NCI-H187 (cell line): ENCODE results near the gene SUSD1.

Source experiments
- DNase-seq, 2 experiments: peaks; one replicate each; lab custom pipeline; 2025; lab: John Stamatoyannopoulos, UW

The SUSD1 gene

GRCh38 chr9:112041536-112042243, 133.4 kb downstream of the SUSD1 start:
- no peak for DNase-seq

DNA sequence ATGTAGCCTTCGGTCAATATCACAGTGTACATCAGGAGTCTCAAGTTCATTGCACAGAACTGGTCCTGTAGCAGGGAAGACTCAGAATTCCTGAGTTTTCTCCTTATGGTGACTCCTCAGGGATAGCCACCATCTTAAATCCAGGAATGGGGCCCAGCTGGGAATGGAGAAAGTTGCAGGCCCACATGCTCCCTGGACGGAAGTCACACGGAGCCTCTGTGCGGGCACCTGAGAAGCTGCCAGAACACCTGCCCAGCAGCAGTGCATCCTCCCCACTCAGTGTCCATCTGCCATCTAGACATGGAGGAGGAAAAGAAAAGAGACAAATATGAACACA, 133.9 kb downstream of the SUSD1 start:
- no peak for DNase-seq

- DNase-seq = no peak
Measured at GRCh38 chr9:112038017-112038408, 137.1 kb downstream of the SUSD1 start.

- no peak for DNase-seq
Measured at GRCh38 chr9:112037281-112038016, 137.6 kb downstream of the SUSD1 start.

- DNase-seq = no peak
Measured at GRCh38 chr9:112035166-112035826, 139.8 kb downstream of the SUSD1 start.

DNA sequence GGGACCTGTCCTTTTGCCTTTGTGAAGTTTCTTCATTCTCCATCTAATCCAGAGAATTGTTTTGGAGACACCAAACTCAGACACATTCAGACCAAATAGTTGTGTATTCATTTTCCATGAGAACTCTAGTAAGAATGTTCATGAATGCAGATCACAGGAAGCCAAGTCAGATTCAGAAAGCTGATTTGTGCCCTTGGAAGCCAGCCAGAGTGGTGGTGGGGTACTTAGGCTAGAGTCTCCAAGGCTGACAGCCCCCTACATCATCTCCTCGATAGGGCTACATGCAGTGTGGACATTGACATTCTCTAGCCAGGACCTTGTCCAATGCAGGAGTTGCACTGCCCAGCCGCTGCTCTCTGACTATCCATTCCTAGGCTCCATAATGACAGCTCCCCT, 140.9 kb downstream of the SUSD1 start:
- no peak for DNase-seq

DNA sequence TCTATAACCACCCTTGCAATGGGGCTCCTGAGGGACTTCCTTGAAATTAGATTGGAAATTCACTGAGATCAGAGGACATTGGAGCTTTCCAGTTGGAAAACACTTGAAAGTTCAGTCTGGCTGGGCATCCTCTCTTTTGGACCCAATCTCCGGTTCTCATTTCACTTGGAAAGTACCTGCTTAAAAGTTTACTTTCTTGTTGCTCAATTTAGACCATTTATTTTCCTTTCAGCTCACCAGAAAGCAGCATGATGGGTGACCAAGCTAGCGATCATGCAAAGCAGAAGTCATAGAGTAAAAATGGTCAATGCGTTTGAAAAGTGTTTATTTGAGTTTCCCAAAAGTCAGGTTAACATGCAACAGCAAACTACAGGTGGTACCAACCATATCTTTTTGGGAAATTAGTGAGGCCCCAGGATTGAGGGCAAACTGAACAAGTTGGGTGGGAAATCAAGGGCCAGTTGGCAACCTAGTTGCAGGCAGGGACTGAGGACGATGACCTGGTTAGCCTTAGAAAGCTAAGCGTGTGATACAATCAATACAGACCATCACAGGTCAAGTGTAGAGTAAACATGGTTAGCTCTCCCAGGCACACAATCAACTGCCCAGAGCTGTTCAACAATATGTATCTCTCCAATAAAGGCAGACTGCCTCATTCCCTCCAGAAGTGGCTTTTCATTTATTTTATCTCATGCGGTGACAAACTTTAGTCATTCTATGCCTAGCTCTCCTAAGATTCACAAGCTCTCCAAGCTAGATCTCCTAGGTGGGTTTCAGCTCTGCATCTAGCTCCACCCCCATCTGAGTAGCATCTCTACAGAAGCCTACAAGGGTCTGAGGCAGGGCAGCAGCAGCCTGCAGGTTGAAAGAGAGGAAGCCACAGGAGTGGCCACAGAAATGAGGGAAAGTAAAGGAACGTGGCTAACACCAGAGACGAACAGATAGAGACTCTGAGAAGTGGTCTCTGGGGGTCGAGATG, 141.6 kb downstream of the SUSD1 start:
- DNase-seq = no peak

- DNase-seq = no peak
Measured at GRCh38 chr9:112032743-112033142, 142.4 kb downstream of the SUSD1 start.

- no peak for DNase-seq
Measured at GRCh38 chr9:112032009-112032408, 143.1 kb downstream of the SUSD1 start.

GRCh38 chr9:112031400-112031799, 143.7 kb downstream of the SUSD1 start:
- no peak for DNase-seq

- DNase-seq = no peak
Measured at GRCh38 chr9:112029921-112030444, 145.1 kb downstream of the SUSD1 start.

GRCh38 chr9:112028242-112029221, 146.6 kb downstream of the SUSD1 start:
- no peak for DNase-seq

DNA sequence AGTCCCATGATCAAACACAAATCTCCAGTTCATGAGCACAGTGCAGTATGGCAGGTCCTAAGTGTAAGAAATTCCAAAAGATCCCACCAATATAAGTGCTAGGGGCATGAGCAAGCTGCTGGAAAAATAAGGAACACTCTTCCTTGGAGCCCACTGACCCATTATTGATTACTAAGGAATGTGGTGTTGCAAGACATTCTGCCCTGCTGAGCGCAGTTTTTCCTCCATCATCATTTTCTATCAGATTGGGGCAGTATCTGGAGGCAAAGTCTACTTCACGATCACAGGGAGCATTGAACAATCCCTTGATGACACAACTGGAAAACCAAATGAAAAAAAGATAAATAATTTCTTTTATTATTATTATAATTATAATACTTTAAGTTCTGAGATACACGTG, 149.2 kb downstream of the SUSD1 start:
- DNase-seq = no peak

DNA sequence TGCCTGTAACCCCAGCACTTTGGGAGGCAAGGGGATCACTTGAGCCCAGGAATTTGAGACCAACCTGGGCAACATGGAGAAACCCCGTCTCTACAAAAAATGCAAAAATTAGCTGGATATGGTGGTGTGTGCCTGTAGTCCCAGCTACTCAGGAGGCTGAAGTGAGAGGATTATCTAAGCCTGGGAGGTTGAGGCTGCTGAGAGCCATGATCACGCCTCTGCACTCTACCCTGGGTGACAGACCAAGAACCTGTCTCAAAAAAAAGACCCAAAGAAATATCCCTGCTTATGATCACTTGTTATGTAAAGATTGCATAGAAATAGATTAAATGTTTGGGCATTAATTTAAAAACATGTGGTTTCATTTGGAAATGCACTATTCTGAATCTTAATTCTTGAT, 153.4 kb downstream of the SUSD1 start:
- no peak for DNase-seq

DNA sequence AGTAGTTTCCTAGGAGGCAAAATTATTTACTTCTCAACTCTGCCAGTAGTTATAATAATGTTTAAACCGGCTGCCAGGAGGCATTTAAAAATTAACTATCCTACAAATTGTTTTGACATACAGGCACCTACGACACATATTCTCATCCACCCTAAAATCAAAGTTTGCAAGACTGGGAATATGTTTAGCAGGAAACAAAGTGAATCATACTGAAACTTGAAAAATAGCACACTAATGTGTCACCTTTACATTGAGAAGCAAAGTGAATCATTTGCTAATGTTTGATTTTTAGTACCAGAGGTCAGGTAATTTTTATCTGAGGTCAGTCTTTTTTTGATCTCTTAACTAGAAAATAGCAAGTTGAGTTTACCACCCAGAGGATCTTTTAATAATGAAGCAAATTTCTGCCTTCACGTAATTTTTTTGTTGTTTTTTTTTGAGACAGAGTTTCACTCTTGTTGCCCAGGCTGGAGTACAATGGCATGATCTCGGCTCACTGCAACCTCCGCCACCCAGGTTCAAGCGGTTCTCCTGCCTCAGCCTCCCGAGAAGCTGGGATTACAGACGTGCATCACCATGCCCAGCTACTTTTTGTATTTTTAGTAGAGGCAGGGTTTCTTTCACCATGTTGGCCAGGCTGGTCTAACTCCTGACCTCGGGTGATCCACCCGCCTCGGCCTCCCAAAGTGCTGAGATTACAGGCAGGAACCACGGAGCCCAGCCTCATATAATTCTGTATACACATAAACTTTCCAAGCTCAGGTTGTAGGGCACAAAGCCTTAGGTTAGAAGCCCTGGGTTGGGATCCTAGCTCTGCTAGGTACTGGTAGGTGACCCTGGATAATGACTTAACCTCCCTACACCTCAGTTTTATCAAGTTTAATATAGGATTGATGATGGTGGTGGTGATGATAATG, 154.2 kb downstream of the SUSD1 start:
- no peak for DNase-seq

DNA sequence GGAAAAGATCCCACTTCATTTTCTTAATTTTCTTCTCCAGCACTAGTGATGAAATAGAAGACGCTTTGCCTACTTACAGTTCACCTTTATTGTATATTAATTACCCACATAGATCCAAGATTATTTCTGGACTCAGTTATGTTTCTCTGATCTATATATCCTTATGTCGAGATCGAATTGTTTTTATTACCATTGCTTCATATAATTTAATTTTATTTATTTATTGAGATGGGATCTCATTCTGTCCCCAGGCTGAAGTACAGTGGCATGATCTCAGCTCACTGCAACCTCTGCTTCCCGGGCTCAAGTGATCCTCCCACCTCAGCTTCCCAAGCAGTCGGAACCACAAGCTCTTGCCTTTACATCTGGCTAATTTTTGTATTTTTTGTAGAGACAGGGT, 157.2 kb downstream of the SUSD1 start:
- DNase-seq = no peak

GRCh38 chr9:112015736-112016135, 159.4 kb downstream of the SUSD1 start:
- DNase-seq = no peak

DNA sequence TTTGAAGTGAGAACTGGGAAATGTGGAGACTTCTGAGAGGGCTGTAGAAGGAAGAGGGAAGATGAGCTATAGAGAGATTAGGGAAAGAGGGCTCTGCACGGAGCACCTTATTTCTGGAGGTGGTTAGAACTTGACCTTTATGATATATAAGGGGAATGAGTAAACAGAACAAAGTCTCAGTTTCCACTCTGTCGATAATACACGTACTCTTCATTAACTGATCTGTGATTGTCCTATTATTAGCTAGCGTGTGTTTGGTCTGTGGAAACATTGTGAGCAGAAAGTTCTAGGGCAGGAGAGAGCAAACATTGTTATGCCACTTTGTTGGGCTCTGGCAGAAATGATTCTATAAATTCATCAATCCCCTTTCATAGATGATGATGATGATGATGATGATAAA, 159.9 kb downstream of the SUSD1 start:
- DNase-seq = no peak

DNA sequence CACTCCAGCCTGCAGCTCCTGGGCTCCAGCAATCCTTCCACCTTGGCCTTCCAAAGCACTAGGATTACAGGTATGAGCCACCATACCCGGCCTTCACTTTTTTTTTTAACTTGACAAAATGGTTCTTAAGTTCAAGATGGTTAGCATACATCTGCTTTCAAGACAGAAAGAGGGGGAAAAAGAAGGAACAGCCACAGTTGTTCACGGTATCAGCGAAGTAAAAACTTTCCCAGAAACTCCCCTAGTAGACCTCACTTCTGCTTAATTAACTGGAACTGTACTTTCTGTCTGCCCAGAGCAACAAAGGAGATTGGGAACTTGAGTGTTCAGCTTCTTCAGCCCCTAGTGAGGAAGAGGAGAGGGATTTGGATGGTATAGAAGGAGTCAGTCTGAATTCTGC, 161.8 kb downstream of the SUSD1 start:
- DNase-seq = no peak
